OCI-LY1 (cell line): ENCODE results near the gene UPF1.

Experiments used
- H2AFZ ChIP-seq: fragments of 200-600 bp; sonication (generic), shearing (Covaris generic); 2 replicates; pipeline ENCODE4 v1.6.0; 2014; ENCODE audit warnings: antibody characterized with exemption, mild to moderate bottlenecking, low read length
- H3F3A ChIP-seq: fragments of 200-600 bp; sonication (generic), shearing (Covaris generic); 2 replicates; pipeline ENCODE4 v1.6.0; 2014; ENCODE audit warnings: mild to moderate bottlenecking, antibody characterized with exemption, low read length, moderate library complexity; ENCODE audit not compliant: insufficient read depth
- H3K27ac ChIP-seq: fragments of 200-600 bp; sonication (generic); 2 replicates; pipeline ENCODE4 v1.5.1; 2014; ENCODE audit warnings: low read length, mixed run types, mild to moderate bottlenecking, low read depth; ENCODE audit not compliant: poor library complexity, severe bottlenecking
- H3K27me3 ChIP-seq: fragments of 200-600 bp; sonication (generic); 2 replicates; pipeline ENCODE4 v1.6.0; 2014; ENCODE audit warnings: antibody characterized with exemption, mild to moderate bottlenecking, low read length, moderate library complexity; ENCODE audit not compliant: insufficient read depth
- H3K36me3 ChIP-seq: fragments of 200-600 bp; sonication (generic); 2 replicates; pipeline ENCODE4 v1.6.1; 2014; ENCODE audit warnings: mild to moderate bottlenecking, antibody characterized with exemption, low read length, moderate library complexity, mixed read lengths; ENCODE audit not compliant: insufficient read depth
- H3K4me1 ChIP-seq: fragments of 200-600 bp; sonication (generic); 2 replicates; pipeline ENCODE4 v1.5.1; 2014; ENCODE audit warnings: mild to moderate bottlenecking, low read length, moderate library complexity; ENCODE audit not compliant: insufficient read depth, severe bottlenecking
- H3K4me2 ChIP-seq: fragments of 200-600 bp; sonication (generic), shearing (Covaris generic); 2 replicates; pipeline ENCODE4 v1.6.1; 2014; ENCODE audit warnings: low read length
- H3K4me3 ChIP-seq: fragments of 200-600 bp; sonication (generic); 2 replicates; pipeline ENCODE4 v1.5.1; 2014; ENCODE audit warnings: low read length, low read depth, mild to moderate bottlenecking, mixed read lengths; ENCODE audit not compliant: poor library complexity, severe bottlenecking
- H3K79me2 ChIP-seq: fragments of 200-600 bp; shearing (Covaris generic); 2 replicates; pipeline ENCODE4 v1.6.1; 2016; ENCODE audit warnings: mixed run types, low read length, mixed read lengths; ENCODE audit not compliant: insufficient read depth
- H3K9ac ChIP-seq: fragments of 200-600 bp; sonication (generic), shearing (Covaris generic); 2 replicates; pipeline ENCODE4 v1.6.1; 2014; ENCODE audit warnings: mild to moderate bottlenecking, low read length, mixed read lengths
- H3K9me2 ChIP-seq: fragments of 200-600 bp; sonication (generic), shearing (Covaris generic); 2 replicates; pipeline ENCODE4 v1.6.1; 2014; ENCODE audit warnings: low read depth, mild to moderate bottlenecking, low read length, mixed read lengths
- H3K9me3 ChIP-seq: fragments of 200-600 bp; shearing (Covaris generic); 2 replicates; pipeline ENCODE4 v1.6.1; 2014; ENCODE audit warnings: low read length, mixed read lengths
- H4K20me1 ChIP-seq: fragments of 200-600 bp; sonication (generic), shearing (Covaris generic); 2 replicates; pipeline ENCODE4 v1.6.0; 2016; ENCODE audit warnings: mild to moderate bottlenecking, low read length; ENCODE audit not compliant: insufficient read depth
- CTCF ChIP-seq: fragments of 200-600 bp; sonication (generic), shearing (Covaris generic); IDR thresholded peaks from 2 replicates; pipeline ENCODE4 v1.5.1; 2017; ENCODE audit warnings: mild to moderate bottlenecking, antibody characterized with exemption, low read length, moderate library complexity, mixed read lengths
- EZH2 ChIP-seq: fragments of 200-600 bp; sonication (generic), shearing (Covaris generic); IDR thresholded peaks from 2 replicates; pipeline ENCODE4 v1.8.0; 2017; ENCODE audit warnings: borderline replicate concordance, mixed run types, mild to moderate bottlenecking, antibody characterized with exemption, low read length, moderate library complexity, mixed read lengths

The UPF1 gene

DNA sequence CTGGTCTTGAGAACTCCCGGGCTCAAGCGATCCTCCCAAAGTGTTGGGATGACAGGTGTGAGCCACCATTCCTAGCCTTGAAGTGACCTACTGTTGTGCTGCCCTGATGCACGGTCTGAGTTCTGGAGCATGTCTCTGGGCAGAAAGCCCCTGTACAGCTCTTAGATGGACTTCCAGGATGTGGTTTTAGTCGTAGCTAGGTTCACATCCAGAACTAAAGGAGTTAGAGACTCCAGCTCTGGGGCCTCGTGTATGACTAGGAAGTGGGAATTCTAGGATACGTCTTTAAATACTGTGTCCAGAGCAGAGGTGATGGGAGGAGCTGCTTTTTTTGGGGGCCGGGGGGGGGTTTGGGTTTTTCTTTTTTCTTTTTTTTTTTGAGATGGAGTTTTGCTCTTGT lies 12.2 kb downstream of the UPF1 start:
- TF ChIP-seq EZH2, result no peak
- no peak for TF ChIP-seq CTCF
- Histone ChIP-seq H3K4me3 (no peak overlapping the region), H3K4me1 (peaks cover 92% of the 10 kb centered on the region), H3K79me2 (peaks cover 74% of the 10 kb centered on the region), H3K9me2 (no peaks in the 10 kb centered on the region), H3K27ac (no peak overlapping the region), H2AFZ (no peak overlapping the region), H3K4me2 (peak overlapping the region; percentile 37; the same call in 1 of the 2 replicates), H3K9ac (no peak overlapping the region), H3K9me3 (no peaks in the 10 kb centered on the region), H3F3A (no peaks in the 10 kb centered on the region), H3K27me3 (no peaks in the 10 kb centered on the region), H3K36me3 (peaks cover 38% of the 10 kb centered on the region), H4K20me1 (no peaks in the 10 kb centered on the region)

DNA sequence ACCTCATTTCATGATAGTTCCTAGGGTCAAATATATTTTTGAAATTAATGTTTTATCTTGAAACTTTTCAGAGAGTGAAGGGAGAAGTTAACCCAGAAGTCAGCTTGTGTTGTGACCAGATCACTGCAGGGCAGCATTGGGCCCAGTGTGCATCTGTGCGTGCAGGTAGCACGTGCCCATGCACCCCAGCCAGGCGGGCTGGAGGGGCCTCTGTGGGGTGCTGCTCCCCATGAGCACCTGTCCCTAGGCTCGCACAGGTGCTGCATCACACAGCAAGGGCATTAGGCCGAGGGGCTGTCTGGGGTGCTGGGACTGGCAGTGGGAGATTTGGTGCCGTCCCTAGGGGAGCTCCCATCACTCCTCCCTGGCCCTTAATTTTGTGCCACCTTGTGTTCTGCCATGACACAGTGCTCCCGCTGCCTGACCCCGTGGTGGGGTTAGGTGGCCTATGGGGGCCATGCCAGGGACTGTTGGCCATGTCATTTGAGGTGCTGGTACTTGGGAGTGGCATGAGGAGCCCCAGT lies 13.1 kb downstream of the UPF1 start:
- TF ChIP-seq EZH2, result no peak
- TF ChIP-seq CTCF, result no peak
- Histone ChIP-seq H3K4me3 (no peak overlapping the region), H3K9me3 (no peaks in the 10 kb centered on the region), H3F3A (no peaks in the 10 kb centered on the region), H3K27me3 (no peaks in the 10 kb centered on the region), H3K9ac (no peak overlapping the region), H3K79me2 (peaks cover 67% of the 10 kb centered on the region), H3K4me1 (peaks cover 88% of the 10 kb centered on the region), H2AFZ (no peak overlapping the region), H3K36me3 (peaks cover 40% of the 10 kb centered on the region), H4K20me1 (no peaks in the 10 kb centered on the region), H3K4me2 (no peak overlapping the region; the same call in 1 of the 2 replicates), H3K27ac (no peak overlapping the region), H3K9me2 (no peaks in the 10 kb centered on the region)

DNA sequence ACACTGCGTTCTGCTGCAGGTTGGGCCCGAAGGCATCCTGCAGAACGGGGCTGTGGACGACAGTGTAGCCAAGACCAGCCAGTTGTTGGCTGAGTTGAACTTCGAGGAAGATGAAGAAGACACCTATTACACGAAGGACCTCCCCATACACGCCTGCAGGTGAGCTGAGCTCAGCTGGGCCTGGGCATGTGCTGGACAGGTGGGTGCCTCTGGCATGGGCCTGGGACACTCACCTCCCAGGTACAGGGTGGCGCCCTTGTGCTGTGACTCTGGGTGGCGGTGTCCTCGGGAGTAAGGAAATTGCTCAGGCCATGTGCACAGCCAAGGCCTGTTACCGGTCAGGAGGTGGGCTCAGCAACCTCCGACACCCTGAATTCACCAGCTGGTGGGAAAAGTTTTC lies 14.2 kb downstream of the UPF1 start:
- Histone ChIP-seq H3K79me2 (peaks cover 56% of the 10 kb centered on the region), H3K36me3 (peaks cover 51% of the 10 kb centered on the region), H3K9me2 (no peaks in the 10 kb centered on the region), H3F3A (no peaks in the 10 kb centered on the region), H3K9me3 (no peaks in the 10 kb centered on the region), H3K4me2 (peak overlapping the region; percentile 14; the same call in 1 of the 2 replicates), H3K9ac (no peak overlapping the region), H3K4me1 (peaks cover 77% of the 10 kb centered on the region), H3K4me3 (no peak overlapping the region), H2AFZ (no peak overlapping the region), H4K20me1 (no peaks in the 10 kb centered on the region), H3K27ac (no peak overlapping the region), H3K27me3 (no peaks in the 10 kb centered on the region)
- TF ChIP-seq CTCF, result no peak
